GM19239 (cell line): Measurements from ENCODE around the gene LYZ.
"Not testable (repeated sequence)": the region's sequence is repeated elsewhere in the genome, so short reads cannot be mapped to it uniquely, and the experiment has no call there.

Source experiments
- DNase-seq: peaks from one replicate; pipeline ENCODE4 v3.0.0; 2011; ENCODE audit warnings: low spot score; ENCODE audit not compliant: insufficient read length
- FAIRE-seq: peaks from 2 replicates; lab custom pipeline; 2011; peaks lifted over from hg19 to GRCh38; lab: Jason Lieb, UNC

Gene LYZ

DNA sequence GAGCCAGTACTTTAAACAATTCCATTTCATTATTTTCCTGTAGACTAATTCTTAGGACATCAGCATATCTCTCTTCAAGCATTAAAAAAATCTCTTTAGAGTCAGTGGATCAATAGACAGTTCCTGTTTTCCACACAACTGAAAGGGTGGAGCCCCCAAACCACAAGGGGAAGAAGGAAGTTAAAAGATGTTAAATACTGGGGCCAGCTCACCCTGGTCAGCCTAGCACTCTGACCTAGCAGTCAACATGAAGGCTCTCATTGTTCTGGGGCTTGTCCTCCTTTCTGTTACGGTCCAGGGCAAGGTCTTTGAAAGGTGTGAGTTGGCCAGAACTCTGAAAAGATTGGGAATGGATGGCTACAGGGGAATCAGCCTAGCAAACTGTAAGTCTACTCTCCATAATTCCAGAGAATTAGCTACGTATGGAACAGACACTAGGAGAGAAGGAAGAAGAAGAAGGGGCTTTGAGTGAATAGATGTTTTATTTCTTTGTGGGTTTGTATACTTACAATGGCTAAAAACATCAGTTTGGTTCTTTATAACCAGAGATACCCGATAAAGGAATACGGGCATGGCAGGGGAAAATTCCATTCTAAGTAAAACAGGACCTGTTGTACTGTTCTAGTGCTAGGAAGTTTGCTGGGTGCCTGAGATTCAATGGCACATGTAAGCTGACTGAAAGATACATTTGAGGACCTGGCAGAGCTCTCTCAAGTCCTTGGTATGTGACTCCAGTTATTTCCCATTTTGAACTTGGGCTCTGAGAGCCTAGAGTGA lies at the start of gene LYZ:
Gene LYZ (plus strand): TSS at position 220 of the 777 bp plus-strand sequence. CDS start 28 bp downstream, at position 248.
- no peak for FAIRE-seq

GRCh38 chr12:69298947-69299346 lies 49.2 kb upstream of the LYZ start:
- FAIRE-seq: no peak
- no peak for DNase-seq

More for the DNA sequence above, at the start of gene LYZ:
- DNase-seq: no peak

DNA sequence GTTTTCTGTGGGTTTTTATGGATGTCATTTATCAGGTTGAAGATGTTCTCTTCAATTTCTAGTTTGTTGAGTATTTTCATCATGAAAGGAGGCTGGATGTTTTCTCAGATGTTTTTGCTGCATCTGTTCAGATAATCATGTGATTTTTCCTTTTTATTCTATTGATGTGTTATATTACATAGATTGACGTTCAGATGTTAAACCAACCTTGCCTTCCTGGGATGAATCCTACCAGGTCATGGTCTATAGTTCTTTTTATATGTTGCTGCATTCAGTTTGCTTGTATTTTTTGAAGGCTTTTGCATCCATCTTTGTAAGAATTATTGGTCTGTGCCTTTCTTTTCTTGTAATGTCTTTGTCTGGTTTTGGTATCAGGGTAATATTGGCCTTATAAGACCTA lies 43.9 kb upstream of the LYZ start:
- DNase-seq (no peak), FAIRE-seq (no peak)

DNA sequence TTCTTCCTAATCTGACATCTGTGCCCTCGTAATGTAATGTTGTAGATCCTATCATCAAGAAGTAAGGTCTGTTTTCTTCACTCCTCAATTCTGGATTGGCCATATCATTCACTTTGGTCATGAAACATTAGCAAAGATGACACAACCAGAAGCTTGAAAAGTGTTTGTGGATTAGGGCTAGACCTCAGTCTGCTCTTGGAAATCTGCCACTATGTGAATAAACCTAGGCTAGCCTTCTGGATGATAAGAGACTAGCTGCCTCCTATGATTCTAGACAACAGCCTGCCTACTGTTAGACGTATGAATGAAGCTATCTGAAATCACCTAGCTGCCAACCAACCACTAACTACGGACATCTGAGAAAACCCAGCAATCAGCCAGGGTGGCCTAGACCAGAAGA lies 38.7 kb upstream of the LYZ start:
- no peak for FAIRE-seq
- DNase-seq: no peak

- no peak for FAIRE-seq
- DNase-seq: no peak
These were observed 35.0 kb upstream of the LYZ start for GRCh38 chr12:69313209-69313608.

DNA sequence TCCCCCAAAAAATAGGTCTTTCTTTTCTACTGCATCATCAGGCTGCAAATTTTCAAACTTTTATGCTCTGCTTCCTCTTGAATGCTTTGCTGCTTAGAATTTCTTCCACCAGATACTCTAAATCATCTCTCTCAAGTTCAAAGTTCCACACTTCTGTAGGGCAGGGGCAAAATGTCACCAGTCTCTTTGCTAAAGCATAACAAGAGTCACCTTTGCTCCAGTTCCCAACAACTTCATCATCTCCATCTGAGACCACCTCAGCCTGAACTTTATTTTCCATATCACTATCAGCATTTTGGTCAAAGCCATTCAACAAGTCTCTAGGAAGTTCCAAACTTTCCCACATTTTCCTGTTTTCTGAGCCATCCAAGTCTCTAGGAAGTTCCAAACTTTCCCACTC lies 31.4 kb upstream of the LYZ start:
- FAIRE-seq, DNase-seq: not testable (repeated sequence)

DNA sequence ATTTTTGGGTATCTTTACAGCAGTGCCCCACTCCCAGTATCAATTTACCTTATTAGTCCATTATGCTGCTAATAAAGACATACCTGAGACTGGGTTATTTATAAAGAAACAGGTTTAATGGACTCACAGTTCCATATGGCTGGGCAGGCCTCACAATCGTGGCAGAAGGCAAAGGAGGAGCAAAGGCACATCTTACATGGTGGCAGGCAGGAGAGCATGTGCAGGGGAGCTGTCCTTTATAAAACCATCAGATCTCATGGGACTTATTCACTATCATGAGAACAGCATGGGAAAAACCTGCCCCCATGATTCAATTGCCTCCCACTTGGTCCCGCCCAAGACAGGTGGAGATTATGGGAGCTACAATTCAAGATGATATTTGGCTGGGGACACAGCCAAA lies 30.9 kb upstream of the LYZ start:
- FAIRE-seq, DNase-seq: not testable (repeated sequence)

DNA sequence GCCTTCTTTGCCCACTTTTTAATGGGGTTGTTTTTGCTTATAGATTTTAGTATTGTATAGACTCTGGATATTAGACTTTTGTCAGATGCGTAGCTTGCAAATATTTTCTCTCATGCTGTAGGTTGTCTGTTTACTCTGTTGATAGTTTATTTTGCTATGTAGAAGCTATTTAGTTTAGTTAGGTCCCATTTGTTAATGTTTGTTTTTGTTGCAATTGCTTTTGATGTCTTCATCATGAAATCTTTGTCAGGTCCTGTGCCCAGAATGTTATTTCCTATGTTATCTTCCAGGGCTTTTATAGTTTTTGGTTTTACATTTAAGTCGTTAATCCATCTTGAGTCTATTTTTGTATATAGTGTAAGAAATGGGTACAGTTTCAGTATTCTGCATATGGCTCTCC lies 30.0 kb upstream of the LYZ start:
- FAIRE-seq (no peak), DNase-seq (no peak)

- no peak for DNase-seq
- FAIRE-seq: no peak
These were observed 26.8 kb upstream of the LYZ start for GRCh38 chr12:69321351-69321750.

- DNase-seq (no peak), FAIRE-seq (no peak)
These were observed 23.2 kb upstream of the LYZ start for GRCh38 chr12:69324797-69325466.

- FAIRE-seq: no peak
- DNase-seq: no peak
These were observed 19.8 kb upstream of the LYZ start for GRCh38 chr12:69328426-69328825.

DNA sequence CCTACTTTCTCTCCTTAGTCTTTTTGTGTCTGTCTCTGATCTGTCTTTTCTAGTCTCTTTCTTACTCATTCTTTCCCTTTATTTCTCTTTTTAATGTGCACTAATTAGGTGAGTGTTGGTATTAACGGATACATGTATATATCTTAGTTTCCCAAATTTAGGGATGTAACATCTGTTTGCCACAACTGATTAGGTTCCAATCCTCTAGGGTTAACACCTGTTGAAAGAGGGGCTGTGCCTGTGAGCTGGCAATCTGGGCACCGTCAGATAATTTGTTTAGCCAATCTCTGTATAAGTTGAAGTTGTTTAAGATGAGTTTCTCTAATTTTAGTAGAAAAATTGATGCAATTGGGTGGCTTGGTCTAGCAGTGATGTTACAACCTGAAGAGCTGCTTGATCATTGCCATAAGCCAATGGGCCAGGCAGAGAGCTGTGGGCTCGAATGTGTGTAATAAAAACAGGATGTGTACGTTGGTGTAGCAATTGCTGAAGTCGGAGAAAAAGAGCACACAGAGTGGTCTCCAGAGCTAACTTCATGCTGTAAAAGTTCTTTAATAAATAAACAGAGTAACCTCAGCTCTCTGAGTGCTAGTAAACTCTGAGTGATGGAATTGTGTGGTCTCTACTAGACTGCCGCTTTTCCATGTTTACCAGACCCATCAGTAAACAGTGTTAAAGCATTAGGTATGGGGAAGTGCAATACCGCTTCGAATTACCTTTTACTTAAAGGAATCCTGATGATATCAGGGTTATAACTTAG lies 18.3 kb upstream of the LYZ start:
- FAIRE-seq (no peak), DNase-seq (no peak)

- FAIRE-seq: no peak
- DNase-seq: no peak
These were observed 17.4 kb upstream of the LYZ start for GRCh38 chr12:69330475-69331473.

- DNase-seq (no peak), FAIRE-seq (no peak)
These were observed 16.7 kb upstream of the LYZ start for GRCh38 chr12:69331519-69331908.

DNA sequence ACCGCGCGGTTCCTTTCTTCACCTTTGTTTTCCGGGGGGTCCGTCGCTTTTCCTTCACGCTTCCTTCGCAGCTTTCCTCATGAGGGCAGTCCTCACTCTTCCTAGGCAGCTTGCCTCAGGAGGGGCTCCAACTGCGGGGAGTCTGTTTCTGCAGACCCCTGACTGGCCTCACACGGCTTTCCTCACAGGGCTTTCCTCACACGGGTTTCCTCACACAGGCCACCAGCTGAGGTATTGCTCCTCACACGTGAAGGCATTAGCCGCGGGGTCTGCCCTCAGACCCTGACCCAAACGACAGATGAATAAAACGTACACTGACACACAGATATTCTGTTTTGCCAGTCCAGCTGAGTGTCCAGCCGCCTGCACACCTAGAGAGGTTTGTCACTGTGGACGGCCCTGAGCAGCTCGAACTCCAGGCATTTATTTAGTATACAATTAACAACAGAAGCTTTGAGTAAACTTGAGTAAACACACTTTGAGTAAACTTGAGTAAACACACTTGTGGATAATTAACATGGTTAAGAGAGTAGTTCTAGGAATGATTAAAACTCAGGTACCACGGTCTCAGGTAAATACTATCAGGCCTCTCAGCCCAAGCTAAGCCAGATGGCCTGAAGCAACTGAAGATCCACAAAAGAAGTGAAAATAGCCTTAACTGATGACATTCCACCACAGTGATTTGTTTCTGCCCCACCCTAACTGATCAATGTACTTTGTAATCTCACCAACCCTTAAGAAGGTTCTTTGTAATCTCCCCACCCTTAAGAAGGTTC lies 16.1 kb upstream of the LYZ start:
- DNase-seq (no peak), FAIRE-seq (no peak)

DNA sequence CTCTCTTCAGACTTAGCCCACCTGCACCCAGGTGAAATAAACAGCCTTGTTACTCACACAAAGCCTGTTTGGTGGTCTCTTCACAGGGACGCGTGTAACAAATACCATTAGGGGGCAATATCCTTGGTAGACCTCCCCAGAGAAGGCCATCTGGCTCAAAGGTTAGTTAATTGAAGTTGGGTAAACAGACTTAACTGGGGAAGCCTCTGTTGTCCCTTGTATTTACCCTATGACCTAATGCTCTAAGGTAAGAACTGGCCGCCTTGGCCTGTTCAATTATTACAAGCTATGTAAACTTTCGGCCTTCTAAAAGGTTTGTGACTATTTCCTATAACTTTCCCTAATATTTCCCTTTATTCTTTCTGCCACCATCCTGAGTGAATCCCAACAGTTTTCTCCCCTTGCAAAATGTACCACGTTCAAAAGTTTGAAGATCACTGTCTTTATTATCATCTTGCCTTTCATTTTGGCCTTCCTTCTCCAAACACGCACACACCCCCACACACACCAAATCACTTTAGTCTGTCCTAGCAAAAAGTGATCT lies 15.3 kb upstream of the LYZ start:
- FAIRE-seq (no peak), DNase-seq (no peak)

DNA sequence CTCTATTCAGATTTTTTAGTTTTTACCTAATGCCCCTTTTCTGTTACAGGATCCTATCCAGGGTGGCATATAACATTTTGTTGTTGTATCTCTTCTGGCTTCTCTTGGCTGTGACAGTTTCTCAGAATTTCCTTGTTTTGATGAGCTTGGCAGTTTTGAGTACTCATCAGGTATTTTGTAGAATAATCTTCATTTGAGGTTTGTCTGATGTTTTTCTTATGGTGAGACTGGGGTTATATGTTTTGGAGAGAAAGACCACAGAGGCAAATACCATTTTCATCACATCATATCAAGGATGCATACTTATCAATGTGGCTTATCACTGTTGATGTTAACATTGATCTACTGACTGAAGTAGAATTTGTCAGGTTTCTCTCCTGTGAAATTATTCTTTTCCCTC lies 14.0 kb upstream of the LYZ start:
- no peak for DNase-seq
- FAIRE-seq: no peak

GRCh38 chr12:69337311-69338090 lies 10.7 kb upstream of the LYZ start:
- DNase-seq (no peak), FAIRE-seq (no peak)
